ENCODE measurements around the gene MFSD8.
"Not testable (repeated sequence)": the region's sequence is repeated elsewhere in the genome, so short reads cannot be mapped to it uniquely, and the experiment has no call there.

The MFSD8 gene

DNA sequence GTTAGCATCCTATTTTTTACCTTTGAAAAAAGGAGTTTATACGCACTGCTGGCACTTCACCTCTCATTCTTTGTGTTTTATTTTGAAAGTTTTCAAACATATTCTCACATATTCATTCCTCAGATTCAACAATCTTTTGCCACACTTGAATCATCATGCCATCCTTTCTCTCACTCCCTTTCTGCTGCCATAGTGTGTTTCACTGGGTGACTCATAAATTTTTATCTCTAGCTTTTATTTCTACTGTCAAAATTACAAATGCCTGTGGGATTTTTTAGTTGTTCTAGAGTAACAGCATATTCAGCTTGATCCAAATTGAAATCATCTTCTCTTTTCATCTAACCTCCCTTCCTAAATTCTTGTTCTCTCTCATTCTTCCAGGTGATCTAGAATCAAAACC, 28.0 kb downstream of the MFSD8 start:
- DNase-seq (ENCODE audit: low spot score) = no peak

DNA sequence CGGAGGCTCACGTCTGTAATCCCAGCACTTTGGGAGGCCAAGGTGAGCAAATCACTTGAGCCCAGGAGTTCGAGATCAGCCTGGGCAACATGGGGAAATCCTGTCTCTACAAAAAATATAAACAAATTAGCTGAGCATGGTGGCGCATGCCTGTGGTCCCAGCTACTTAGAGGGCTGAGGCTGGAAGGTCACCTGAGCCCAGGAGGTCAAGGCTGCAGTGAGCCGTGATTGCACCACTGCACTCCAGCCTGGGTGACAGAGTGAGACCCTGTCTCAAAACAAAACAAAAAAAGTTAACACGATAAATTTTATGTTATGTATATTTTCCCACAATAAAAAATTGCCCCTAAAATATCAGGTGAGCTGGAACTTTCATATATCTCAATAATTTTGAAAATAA, 33.1 kb downstream of the MFSD8 start:
- DNase-seq (ENCODE audit: low spot score) = not testable (repeated sequence)

DNA sequence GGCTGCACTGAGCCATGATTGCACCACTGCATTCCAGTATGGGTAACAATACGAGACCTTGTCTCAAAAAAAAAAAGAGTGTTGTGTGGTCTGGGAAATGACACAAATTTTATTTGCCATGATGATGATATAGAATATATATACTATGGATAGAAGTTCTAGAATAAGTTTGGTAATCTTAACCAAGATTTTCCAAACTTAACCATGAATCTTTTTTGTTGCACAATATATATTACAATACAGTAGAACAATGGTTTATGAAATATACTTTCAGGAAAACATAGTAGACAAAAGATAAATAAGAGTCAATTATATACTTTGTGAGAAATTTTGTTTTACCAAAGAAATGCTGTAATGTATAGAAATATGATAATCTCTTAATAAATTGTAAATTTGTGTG, 34.8 kb downstream of the MFSD8 start:
- no peak for DNase-seq (ENCODE audit: low spot score)

DNA sequence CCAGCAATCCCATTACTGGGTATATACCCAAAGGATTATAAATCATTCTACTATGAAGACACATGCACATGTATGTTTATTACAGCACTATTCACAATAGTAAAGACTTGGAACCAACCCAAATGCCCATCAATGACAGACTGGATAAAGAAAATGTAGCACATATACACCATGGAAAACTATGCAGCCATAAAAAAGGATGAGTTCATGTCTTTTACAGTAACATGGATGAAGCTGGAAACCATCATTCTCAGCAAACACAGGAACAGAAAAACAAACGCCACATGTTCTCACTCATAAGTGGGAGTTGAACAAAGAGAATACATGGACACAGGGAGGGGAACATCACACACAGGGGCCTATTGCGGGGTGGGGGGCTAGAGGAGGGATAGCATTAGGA, 39.3 kb downstream of the MFSD8 start:
- not testable (repeated sequence) for DNase-seq (ENCODE audit: low spot score)

DNA sequence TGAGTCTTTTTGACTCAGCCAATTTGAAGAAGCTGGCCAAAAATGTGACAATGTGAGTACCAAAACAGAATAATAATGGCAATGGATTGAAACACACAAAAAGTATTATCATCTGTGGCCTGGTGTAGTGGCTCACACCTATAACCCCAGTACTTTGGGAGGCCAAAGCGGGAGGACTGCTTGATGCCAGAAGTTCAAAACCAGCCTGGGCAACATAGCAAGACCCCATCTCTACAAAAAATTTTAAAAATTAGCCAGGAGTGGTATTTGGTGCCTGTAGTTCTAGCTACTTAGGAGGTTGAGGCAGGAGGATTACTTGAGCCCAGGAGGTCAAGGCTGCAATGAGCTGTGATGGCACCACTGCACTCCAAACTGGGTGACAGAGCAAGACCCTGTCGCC, 42.7 kb downstream of the MFSD8 start:
- no peak for DNase-seq (ENCODE audit: low spot score)

DNA sequence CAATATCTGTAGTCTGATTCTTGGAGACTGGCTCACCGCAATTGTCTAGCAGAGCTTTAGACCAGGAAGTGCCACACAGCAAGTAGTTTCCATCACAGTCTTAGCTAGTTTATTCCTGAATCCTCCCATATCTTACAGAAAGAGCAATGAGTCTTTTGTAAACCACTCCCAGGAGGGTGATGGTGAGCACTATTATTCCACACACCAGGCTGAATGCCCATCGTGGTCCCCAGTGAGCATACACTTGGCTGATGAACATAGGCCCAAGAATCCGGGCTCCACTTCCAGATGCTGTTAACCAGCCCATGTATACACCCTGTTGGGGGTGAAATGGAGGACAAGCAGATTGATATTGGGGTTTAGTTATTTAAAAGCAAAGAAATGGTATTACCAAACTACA, 44.5 kb downstream of the MFSD8 start:
- DNase-seq (ENCODE audit: low spot score) = no peak

DNA sequence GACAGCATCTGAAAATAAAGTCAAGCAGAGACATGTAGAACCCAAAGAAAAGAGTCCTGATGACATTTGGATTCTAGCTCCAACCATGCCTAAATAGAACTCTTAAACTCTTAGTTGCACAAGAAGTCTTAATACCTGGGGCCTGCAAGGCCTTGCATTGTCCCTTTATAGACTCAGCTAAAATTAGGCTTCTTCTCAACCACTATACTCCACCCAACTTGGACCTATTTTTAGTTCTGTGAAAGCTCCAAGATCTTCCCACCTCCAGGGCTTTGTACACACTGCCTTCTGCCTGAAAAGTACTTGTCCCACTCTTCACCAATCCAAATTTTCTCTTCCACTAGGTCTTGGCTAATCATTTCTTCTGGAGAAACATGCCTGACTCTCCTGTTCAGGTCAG, 47.8 kb downstream of the MFSD8 start:
- no peak for DNase-seq (ENCODE audit: low spot score)

DNA sequence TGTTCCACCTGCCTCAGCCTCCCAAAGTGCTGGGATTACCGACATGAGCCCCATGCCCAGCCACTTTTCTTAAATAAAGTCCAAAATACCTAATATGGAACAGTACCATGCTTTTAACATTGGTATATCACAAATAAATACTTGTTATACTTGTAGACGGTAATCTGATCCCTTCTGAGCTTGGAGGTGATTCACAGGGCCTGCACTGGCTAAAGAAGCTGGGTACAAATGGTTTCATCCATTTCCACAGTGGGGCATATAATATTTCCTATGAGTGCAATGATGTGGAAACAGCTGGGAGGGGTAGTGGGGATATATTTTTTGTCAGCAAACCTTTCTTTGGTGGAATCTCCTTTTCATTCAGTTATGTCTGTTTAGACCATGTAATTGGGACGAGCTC, 48.5 kb downstream of the MFSD8 start:
- no peak for DNase-seq (ENCODE audit: low spot score)

DNA sequence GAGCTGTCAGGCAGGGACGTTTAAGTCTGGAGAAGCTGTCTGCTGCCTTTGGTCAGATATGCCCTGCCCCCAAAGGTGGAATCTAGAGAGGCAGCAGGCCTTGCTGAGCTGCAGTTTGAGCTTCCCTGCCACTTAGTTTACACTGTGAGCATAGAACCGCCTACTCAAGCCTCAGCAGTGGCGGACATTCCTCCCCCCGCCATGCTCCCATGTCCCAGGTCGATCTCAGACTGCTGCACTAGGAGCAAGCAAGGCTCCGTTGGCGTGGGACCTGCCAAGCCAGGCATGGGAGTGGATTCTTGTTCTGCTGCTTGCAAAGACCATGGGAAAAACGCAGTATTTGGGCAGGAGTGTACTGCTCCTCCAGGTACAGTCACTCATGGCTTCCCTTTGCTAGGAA, 59.9 kb downstream of the MFSD8 start:
- DNase-seq (ENCODE audit: low spot score) = no peak

DNA sequence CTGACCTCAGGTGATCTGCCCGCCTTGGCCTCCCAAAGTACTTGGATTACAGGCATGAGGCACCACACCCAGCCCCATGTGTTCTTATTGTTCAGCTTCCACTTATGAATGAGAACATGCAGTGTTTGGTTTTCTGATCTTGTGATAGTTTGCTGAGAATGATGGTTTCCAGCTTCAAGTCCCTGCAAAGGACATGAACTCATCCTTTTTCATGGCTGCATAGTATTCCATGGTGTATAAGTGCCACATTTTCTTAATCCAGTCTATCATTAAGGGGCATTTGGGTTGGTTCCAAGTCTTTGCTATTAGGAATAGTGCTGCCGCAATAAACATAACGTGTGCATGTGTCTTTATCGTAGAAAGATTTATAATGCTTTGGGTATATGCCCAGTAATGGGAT, 65.3 kb downstream of the MFSD8 start:
- not testable (repeated sequence) for DNase-seq (ENCODE audit: low spot score)

DNA sequence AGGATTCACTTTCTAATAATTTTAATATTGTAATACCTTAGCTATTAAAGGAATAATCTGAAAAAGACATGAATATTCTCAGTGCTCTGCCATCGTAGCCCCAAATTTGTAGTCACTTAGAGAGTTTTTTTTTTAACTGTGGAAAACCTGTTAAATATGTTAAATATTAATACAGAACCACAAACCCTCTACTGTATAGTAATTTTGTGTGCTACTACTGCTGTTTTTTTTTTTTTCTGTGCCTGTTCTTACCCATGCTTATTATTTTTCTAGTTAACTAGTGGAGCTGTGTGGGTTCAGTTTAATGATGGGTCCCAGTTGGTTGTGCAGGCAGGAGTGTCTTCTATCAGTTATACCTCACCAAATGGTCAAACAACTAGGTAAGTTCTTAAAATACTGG, 68.4 kb downstream of the MFSD8 start:
- no peak for DNase-seq (ENCODE audit: low spot score)

DNA sequence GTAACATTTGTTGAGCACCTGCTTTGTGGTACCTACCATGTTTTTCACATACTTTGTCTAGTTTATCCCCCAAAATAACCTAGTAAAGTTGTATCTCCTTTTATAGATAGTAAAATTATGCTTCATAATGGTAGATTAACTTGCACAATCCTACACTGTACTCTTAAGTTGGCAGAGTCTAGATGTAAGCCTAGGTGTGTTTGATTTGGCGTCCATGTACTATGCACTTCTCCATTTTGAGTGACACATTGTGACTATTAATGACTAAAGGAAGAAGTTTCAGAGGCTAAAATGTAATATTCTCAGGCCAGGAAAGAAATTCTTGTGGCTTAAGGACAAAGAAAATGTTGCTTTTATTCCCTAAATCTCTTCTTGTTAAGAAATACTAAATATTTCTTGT, 68.9 kb downstream of the MFSD8 start:
- no peak for DNase-seq (ENCODE audit: low spot score)

DNA sequence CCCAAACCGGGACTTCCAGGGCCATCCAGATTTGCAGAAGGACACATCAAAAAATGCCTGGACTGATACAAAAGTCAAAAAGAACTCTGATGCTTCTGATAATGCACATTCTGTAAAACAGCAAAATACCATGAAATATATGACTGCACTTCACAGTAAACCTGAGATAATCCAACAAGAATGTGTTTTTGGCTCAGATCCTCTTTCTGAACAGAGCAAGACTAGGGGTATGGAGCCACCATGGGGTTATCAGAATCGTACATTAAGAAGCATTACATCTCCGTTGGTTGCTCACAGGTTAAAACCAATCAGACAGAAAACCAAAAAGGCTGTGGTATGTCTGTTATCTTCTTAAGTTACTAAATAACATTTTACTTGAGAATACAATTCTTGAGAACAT, 75.1 kb downstream of the MFSD8 start:
- DNase-seq (ENCODE audit: low spot score) = no peak

DNA sequence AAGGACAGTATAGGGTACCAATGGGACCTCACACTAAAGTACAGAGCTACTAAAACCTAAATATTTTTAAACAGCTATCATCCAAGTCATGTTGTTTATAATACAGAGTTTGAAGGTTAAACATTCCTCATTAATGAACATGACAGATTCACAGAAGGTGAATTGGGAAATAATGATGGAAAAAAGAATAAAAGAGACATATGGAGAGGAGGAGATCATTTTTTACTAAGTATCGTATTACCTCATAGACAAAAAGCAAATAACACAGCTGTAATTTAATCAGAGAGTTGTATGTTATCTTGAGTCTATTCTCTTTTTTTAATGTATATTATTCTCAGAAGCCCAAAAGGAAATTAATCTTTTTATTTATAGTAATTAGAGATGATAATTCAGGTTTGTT, 76.4 kb downstream of the MFSD8 start:
- DNase-seq (ENCODE audit: low spot score) = no peak

DNA sequence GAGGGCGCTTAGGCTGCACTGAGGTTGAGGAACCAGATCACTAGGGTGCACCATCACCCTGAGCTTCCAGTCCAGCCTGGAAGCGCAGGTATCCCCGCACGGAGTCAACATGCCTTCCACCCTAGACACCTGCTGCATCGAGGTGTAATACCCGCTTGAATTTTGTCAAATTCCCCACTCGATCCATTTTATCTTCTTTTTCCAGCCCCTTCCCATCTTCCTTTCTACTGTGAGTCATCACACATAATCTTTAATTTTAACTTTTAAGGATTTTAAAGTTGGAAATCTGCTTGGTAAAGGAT, 83.5 kb downstream of the MFSD8 start:
- DNase-seq (ENCODE audit: low spot score) = no peak

DNA sequence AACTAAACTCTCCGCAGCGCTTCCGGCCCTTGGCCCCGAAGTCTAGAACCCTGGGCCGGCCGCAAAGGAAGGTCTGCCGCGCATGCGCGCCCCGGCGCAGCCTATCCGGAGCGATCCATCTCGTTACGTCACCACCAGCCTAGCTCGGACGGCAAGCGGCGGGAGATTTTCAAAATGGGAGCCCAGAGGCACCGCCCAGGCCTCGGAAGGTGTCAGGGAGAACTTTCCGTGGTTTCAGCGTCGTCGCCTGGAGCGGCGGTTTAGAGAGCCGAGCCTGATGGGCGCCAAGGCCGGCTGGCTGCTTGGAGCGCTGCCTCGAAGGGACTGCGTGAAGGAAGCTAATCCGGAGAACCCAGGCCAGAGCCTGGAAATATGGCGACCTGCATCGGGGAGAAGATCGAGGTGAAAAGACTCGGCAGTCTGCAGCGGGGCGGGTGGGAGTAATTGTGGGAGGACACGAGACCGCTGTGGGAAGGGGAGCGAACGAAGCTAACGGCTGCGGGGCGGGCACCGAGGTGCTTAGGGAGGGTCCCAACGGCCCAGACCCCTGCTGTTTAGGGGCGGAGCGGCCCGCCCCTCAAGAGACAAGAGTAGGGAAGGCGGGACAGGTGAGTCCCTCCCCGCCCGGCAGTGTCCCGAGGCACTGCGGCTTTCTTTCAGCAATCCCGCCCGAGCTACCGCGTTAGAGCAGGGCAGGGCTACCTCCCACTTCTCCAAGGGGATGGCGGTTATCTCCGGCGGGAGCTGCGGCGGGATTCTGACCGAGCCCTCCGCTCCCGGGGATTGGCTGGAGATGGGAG, 84.0 kb downstream of the MFSD8 start, which contains the start of gene PLK4:
TSS of gene PLK4 (plus strand) at position 131 of the 800 bp plus-strand sequence. CDS start at position 373, 242 bp downstream.
- DNase-seq (ENCODE audit: low spot score) = peak; percentile 92

DNA sequence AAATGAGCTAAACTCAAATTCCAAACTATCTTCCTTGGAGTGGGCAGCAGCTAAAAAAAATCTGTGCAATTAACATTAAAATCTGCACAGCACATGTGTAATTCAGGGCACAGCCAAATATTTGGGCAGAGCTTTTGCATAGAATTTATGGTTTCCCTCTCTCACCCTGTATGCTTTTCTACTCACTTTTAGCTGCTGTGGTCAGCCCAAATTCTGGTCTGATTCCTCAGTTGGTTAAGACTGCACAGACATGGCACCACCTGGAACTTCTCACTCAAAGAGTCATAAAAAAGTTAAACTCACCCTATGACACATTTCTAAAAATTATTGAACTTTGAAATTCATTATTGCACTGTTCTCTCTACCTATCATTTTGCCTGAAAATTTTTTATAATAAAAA, 89.2 kb downstream of the MFSD8 start:
- no peak for DNase-seq (ENCODE audit: low spot score)

DNA sequence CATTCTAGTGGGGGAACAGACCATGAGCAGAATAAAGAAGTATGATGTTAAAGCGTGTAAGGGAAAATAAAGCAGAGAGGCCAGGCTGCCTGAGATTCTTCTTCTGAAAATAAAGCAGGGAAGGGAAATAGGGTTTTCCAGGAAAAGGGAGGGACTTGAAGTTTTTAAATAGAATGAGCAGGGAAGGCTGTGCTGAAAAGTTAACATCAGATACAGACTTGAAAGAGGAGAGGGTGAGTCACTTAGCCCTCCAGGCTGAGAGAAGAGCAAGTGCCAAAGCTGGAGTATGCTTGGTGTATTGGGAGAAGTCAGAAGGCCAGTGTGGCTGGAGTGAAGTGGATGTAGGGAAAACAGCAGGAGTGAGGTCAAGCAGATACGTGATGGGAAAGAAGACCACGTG, 94.3 kb downstream of the MFSD8 start:
- DNase-seq (ENCODE audit: low spot score) = no peak

DNA sequence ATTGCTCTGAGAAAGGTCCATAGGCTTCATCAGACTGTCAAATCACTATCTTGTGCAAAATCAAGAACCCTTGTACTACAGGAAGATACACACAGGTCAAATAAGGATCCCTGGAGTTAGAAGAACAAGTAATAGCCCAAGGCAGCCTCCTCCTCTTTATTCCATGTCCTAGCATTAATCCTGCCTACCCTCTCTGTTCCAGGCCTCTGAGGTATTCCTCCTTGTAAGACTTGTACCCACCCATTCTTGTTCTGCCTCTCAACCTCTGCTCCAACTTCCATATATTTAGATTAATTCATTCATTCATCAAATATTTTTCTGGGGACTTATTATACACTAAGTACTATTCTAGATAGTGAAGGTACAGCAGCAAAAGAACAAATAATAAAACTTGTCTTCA, 94.7 kb downstream of the MFSD8 start:
- DNase-seq (ENCODE audit: low spot score) = no peak

DNA sequence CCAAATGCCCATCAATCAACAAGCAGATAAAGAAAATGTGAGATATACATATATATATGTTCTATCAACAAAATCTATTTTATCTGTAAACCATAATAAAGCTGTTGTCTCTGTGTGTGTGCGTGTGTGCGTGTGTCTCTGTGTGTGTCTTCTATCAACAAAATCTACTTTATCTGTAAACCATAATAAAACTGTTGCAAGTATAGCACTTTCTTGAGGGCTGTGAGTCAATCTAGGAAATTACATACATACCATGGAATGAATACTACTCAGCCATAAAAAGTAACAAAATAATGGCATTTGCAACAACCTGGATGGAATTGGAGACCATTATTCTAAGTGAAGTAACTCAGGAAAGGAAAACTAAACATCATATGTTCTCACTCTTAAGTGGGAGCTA, 96.8 kb downstream of the MFSD8 start:
- DNase-seq (ENCODE audit: low spot score) = no peak
